Adipocyte (in vitro differentiated cells): ENCODE results near the gene DSG4.
"Not testable (repeated sequence)": the region's sequence is repeated elsewhere in the genome, so short reads cannot be mapped to it uniquely, and the experiment has no call there.

ENCODE experiments used
- DNase-seq: peaks from one replicate; pipeline ENCODE4 v3.0.0-alpha.2; 2015; ENCODE audit warnings: low read depth
- H3K27me3 ChIP-seq: replicated peaks from 2 replicates; pipeline ENCODE4 v1.7.0; 2013; ENCODE audit warnings: mild to moderate bottlenecking, low read length, moderate library complexity; ENCODE audit not compliant: control insufficient read depth, insufficient read depth
- H3K36me3 ChIP-seq: 2 replicates; pipeline ENCODE4 v1.7.0; 2013; ENCODE audit warnings: low read length, mild to moderate bottlenecking, moderate library complexity; ENCODE audit not compliant: control insufficient read depth, insufficient read depth, severe bottlenecking
- H3K4me1 ChIP-seq: 2 replicates; pipeline ENCODE4 v1.7.0; 2013; ENCODE audit warnings: mild to moderate bottlenecking, low read length, moderate library complexity; ENCODE audit not compliant: control insufficient read depth, insufficient read depth
- H3K4me3 ChIP-seq: 2 replicates; pipeline ENCODE4 v1.7.0; 2013; ENCODE audit warnings: mild to moderate bottlenecking, low read length, moderate library complexity
- H3K9ac ChIP-seq: 2 replicates; pipeline ENCODE4 v1.7.0; 2013; ENCODE audit warnings: mild to moderate bottlenecking, low read length, moderate library complexity
- H3K9me3 ChIP-seq: 2 replicates; pipeline ENCODE4 v1.7.0; 2013; ENCODE audit warnings: mild to moderate bottlenecking, low read length, moderate library complexity; ENCODE audit not compliant: control insufficient read depth

DSG4 gene, protein sequence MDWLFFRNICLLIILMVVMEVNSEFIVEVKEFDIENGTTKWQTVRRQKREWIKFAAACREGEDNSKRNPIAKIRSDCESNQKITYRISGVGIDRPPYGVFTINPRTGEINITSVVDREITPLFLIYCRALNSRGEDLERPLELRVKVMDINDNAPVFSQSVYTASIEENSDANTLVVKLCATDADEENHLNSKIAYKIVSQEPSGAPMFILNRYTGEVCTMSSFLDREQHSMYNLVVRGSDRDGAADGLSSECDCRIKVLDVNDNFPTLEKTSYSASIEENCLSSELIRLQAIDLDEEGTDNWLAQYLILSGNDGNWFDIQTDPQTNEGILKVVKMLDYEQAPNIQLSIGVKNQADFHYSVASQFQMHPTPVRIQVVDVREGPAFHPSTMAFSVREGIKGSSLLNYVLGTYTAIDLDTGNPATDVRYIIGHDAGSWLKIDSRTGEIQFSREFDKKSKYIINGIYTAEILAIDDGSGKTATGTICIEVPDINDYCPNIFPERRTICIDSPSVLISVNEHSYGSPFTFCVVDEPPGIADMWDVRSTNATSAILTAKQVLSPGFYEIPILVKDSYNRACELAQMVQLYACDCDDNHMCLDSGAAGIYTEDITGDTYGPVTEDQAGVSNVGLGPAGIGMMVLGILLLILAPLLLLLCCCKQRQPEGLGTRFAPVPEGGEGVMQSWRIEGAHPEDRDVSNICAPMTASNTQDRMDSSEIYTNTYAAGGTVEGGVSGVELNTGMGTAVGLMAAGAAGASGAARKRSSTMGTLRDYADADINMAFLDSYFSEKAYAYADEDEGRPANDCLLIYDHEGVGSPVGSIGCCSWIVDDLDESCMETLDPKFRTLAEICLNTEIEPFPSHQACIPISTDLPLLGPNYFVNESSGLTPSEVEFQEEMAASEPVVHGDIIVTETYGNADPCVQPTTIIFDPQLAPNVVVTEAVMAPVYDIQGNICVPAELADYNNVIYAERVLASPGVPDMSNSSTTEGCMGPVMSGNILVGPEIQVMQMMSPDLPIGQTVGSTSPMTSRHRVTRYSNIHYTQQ

DNA sequence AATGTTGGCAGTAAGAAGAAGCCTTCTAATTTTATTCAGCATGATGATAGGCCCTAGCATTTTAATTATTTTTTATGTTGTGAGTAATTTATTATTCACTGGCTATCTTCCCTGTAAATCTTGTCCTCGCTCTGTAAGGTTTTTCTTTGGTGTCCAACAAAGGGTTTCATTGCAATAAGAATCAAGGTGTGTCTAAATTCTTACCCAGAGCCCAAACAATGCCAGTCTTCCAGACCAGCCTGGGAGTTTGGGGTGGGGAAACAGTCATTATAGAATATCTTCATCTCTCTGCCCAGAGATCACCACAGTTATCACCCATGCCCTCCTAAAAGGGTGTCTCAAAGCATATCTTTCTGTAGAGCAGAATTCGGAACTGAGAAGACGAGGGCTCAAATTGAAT, at the start of gene DSG4:
Gene DSG4, plus strand, starts transcription at position 301 of the 400 bp plus-strand sequence. CDS start 135 bp downstream, outside the sequence.
- Histone ChIP-seq H3K27me3 (no peaks in the 10 kb centered on the region), H3K4me3 (no peak within 1 kb of the TSS), H3K9me3 (no peaks in the 10 kb centered on the region), H3K36me3 (no peaks in the 10 kb centered on the region), H3K4me1 (no peaks in the 10 kb centered on the region), H3K9ac (no peak within 1 kb of the TSS)
- DNase-seq = no peak

DNA sequence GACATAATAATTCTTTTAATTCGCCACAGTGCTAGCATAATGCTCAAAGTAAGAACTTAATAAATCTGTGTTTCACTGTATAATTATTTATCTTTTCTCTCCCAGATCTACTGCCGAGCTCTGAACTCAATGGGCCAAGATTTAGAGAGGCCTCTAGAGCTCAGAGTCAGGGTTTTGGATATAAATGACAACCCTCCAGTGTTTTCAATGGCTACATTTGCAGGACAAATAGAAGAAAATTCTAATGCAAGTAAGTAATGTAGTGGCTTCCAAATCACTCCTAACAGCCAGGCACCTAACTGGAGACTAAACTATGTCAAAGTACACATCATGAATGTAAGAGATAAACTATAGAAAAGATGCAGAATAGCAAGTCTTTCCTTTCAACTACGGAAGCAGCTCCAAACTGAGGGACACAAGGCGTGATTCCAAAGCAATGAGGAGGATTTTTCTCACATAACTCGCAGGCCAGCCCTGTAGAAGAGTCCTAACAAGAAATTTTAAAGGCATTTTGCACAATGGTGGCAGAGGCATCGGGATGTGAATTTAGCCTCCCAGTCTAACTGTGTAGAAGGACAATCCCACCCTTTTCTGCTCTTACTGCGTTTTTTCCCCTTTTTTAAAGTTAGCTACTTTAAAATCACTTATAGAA, 46.7 kb upstream of the DSG4 start:
- no peaks in the 10 kb centered on the region for H3K36me3 ChIP-seq
- no peak for DNase-seq
- no peak overlapping the region for H3K9ac ChIP-seq
- peaks cover 7% of the 10 kb centered on the region for H3K4me1 ChIP-seq
- H3K4me3 ChIP-seq = no peak overlapping the region
- H3K27me3 ChIP-seq = peaks cover 6% of the 10 kb centered on the region
- H3K9me3 ChIP-seq = no peaks in the 10 kb centered on the region

DNA sequence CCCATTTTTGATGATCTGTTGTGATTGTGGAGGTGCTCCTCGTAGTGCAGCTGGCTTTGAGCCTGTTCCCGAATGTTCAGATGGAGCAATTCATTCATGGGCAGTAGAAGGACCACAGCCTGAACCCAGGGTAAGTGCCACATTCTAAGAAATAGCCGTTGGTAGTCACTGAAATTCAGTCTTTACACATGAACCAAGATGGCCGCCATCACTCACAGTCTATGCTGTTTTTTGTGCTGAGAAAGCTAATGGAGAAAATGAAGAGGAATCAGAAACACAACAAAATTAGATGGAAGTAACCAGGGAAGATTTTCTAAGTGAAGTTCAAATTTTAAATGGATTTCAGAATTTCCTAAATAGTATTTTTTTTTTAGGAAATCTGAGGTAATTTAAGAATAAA, 33.1 kb upstream of the DSG4 start:
- H3K4me3 ChIP-seq = no peak overlapping the region
- H3K9me3 ChIP-seq = no peaks in the 10 kb centered on the region
- no peaks in the 10 kb centered on the region for H3K27me3 ChIP-seq
- H3K9ac ChIP-seq = no peak overlapping the region
- DNase-seq = no peak
- no peaks in the 10 kb centered on the region for H3K4me1 ChIP-seq
- no peaks in the 10 kb centered on the region for H3K36me3 ChIP-seq

DNA sequence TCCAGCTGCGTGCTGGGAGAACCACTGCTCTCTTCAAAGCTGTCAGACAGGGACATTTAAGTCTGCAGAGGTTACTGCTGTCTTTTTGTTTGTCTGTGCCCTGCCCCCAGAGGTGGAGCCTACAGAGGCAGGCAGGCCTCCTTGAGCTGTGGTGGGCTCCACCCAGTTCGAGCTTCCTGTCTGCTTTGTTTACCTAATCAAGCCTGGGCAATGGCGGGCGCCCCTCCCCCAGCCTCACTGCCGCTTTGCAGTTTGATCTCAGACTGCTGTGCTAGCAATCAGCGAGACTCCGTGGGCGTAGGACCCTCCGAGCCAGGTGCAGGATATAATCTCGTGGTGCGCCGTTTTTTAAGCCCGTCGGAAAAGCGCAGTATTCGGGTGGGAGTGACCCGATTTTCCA, 23.2 kb upstream of the DSG4 start:
- not testable (repeated sequence) for H3K36me3 ChIP-seq, H3K9ac ChIP-seq, H3K4me3 ChIP-seq, H3K27me3 ChIP-seq, DNase-seq, H3K9me3 ChIP-seq, H3K4me1 ChIP-seq

DNA sequence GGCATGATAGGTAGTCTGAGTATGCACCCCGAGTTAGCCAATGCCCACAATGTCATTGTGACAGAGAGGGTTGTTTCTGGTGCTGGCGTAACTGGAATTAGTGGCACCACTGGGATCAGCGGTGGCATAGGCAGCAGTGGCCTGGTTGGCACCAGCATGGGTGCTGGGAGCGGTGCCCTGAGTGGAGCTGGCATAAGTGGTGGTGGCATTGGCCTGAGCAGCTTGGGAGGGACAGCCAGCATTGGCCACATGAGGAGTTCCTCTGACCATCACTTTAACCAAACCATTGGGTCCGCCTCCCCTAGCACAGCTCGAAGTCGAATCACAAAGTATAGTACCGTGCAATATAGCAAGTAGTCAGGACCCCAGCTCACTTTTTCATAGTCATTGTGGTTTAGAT, 21.6 kb upstream of the DSG4 start:
- Histone ChIP-seq H3K9me3 (no peaks in the 10 kb centered on the region), H3K4me3 (no peak overlapping the region), H3K27me3 (no peaks in the 10 kb centered on the region), H3K36me3 (no peaks in the 10 kb centered on the region), H3K4me1 (no peaks in the 10 kb centered on the region), H3K9ac (no peak overlapping the region)
- no peak for DNase-seq

DNA sequence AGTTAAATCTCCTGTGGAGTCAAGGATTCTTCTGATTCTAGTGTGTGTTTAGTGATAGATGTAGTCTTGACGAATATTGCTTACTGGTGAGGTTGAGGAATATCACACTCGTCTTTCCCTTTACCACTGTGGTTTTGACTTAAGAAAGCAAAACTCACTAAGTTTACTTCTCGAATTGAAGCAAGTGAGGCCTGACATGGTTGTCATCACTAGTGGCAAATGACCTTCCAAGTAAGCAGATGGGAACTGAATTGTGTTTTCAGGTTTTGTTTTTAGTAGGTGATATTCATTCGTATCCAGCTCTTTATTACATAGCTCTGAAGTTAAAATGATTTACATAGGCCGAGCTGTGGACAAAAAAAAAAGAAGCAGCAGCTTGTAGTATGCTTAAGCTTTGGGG, 20.6 kb upstream of the DSG4 start:
- H3K36me3 ChIP-seq = no peaks in the 10 kb centered on the region
- no peak for DNase-seq
- H3K4me1 ChIP-seq = no peaks in the 10 kb centered on the region
- no peaks in the 10 kb centered on the region for H3K27me3 ChIP-seq
- H3K9me3 ChIP-seq = peaks cover 3% of the 10 kb centered on the region
- no peak overlapping the region for H3K9ac ChIP-seq
- no peak overlapping the region for H3K4me3 ChIP-seq

DNA sequence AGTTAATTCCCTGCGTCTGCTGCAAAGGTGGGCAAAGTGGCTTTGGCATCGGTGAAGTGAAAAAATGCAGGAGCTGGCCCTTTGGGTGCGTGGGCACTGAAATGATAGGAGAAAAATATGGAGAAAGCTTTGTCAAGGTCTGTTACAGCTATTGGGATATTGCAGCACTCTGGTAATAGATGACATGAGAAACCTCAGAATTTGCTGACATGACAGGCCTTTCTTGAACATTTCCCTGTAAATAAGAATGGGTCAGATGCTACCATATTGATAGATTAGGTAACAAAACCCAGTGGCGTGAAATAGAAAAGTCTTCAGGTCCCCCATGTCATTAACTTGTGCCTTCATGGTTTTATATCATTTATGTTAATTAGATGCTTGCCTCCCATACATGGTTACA, 12.4 kb upstream of the DSG4 start:
- peaks cover 3% of the 10 kb centered on the region for H3K9me3 ChIP-seq
- H3K27me3 ChIP-seq = no peaks in the 10 kb centered on the region
- H3K36me3 ChIP-seq = no peaks in the 10 kb centered on the region
- no peak overlapping the region for H3K4me3 ChIP-seq
- no peak overlapping the region for H3K9ac ChIP-seq
- H3K4me1 ChIP-seq = no peaks in the 10 kb centered on the region
- DNase-seq = no peak

DNA sequence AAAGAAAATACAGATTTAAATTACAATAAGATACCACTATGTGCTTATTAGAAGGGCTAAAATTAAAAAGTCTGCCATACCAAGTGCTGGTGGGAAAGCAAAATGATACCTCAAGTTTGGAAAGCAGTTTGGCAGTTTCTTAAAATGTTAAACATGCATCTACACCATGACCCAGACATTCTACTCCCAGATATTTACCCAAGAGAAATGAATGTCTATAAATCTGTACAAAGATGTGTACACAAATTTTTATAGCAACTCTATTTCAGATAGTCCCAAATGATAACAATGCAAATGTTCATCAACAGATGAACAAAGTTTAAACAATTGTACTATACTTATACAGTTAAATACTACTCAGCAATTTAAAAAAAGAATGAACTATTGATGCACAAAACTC, 7.1 kb upstream of the DSG4 start:
- no peak overlapping the region for H3K4me3 ChIP-seq
- H3K9me3 ChIP-seq = no peaks in the 10 kb centered on the region
- H3K27me3 ChIP-seq = no peaks in the 10 kb centered on the region
- no peak for DNase-seq
- no peaks in the 10 kb centered on the region for H3K4me1 ChIP-seq
- no peaks in the 10 kb centered on the region for H3K36me3 ChIP-seq
- H3K9ac ChIP-seq = no peak overlapping the region

DNA sequence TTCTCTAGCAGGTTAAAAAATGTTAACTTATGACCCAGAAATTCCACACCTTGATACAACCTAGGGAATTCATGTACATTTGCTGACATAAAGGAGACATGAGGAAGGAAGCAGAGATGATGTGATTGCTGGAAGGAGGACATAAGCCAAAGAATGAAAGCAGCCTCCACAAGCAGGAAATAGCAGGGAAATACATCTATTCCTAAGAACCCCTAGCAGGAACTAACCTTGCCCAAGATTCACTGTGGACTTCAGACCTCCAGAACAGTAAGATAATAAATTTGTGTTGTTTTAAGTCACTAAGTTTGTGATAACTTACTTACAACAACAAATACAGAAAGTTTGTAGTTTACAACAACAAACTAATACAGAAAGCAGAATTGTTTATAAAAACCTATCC, 4.6 kb upstream of the DSG4 start:
- H3K4me1 ChIP-seq = no peaks in the 10 kb centered on the region
- H3K9ac ChIP-seq = no peak overlapping the region
- no peaks in the 10 kb centered on the region for H3K27me3 ChIP-seq
- no peak for DNase-seq
- H3K36me3 ChIP-seq = no peaks in the 10 kb centered on the region
- H3K4me3 ChIP-seq = no peak overlapping the region
- no peaks in the 10 kb centered on the region for H3K9me3 ChIP-seq

DNA sequence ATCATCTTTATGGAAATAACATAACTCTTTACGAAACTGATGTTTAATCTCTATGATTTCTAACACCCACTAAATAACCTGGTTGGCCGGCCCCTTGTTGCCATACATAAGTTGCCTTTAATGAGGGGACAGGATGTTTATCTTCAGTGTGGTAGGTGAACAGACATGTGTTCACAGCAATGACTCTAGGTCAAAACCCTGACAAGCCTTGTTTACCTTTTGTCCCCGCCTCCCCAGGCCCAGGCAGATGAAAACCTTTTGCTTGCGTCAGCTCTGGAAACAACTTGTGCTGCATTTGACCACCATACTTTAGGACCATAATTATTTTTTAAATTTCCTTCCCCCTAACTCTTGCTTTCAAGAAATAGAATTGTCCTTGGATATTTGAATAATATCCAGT, 2.9 kb upstream of the DSG4 start:
- Histone ChIP-seq H3K36me3 (no peaks in the 10 kb centered on the region), H3K4me1 (no peaks in the 10 kb centered on the region), H3K9me3 (no peaks in the 10 kb centered on the region), H3K27me3 (no peaks in the 10 kb centered on the region), H3K9ac (no peak overlapping the region), H3K4me3 (no peak overlapping the region)
- no peak for DNase-seq

DNA sequence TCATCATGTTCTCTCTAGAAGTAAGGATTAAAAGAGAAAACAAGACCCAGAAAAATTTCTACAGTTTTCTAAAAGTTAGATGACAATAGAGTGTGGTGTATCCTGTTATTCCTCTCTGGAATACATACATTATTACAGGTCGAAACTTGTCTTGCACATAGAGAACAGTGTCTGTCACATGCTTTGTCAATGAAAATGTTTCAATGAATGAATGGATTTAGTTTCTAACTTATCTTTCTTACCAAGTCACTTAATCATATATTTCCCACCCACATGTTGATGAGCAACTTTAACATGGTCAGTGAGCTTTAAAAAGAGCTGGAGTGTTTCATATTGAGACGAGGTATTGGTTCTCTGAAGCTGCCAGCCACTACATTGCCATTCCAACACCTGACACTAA, 4.3 kb downstream of the DSG4 start:
- DNase-seq = no peak
- no peaks in the 10 kb centered on the region for H3K36me3 ChIP-seq
- no peaks in the 10 kb centered on the region for H3K27me3 ChIP-seq
- H3K4me1 ChIP-seq = no peaks in the 10 kb centered on the region
- H3K9ac ChIP-seq = no peak overlapping the region
- no peaks in the 10 kb centered on the region for H3K9me3 ChIP-seq
- no peak overlapping the region for H3K4me3 ChIP-seq
